Ascending aorta (tissue), 2 donors: ENCODE results near the gene SNX21. TPM values are rescaled to one million over a fixed set of nuclear protein-coding genes. Genes with fewer than 3 reads are reported as not detected.
A peak's percentile ranks its signal among the peaks of the same experiment; 100 is the strongest.

Source experiments
- DNase-seq, 2 donors: peaks; one replicate each; pipeline ENCODE4 v3.0.0-alpha.2; 2019; ENCODE audit warnings: low spot score in 2 of 2
- H3K27ac ChIP-seq, 2 donors: fragments of 200-600 bp; sonication (generic); one replicate each; pipeline ENCODE4 v1.5.1; 2016 to 2017; ENCODE audit warnings: mild to moderate bottlenecking in 1 of 2
- H3K27me3 ChIP-seq: fragments of 200-600 bp; sonication (generic); one replicate; pipeline ENCODE4 v1.5.1; 2017
- H3K36me3 ChIP-seq, 2 donors: fragments of 200-600 bp; sonication (generic); one replicate each; pipeline ENCODE4 v1.5.1; 2016
- H3K4me1 ChIP-seq, 2 donors: fragments of 200-600 bp; sonication (generic); one replicate each; pipeline ENCODE4 v1.5.1; 2016 to 2017; ENCODE audit warnings: mild to moderate bottlenecking in 1 of 2
- H3K4me3 ChIP-seq, 2 donors: fragments of 200-600 bp; sonication (generic); one replicate each; pipeline ENCODE4 v1.5.1; 2016 to 2017; ENCODE audit warnings: mild to moderate bottlenecking in 1 of 2
- H3K9me3 ChIP-seq, 2 donors: fragments of 200-600 bp; sonication (generic); one replicate each; pipeline ENCODE4 v1.5.1; 2016
- CTCF ChIP-seq, 3 experiments: fragments of 200-600 bp in 2 of 3; fragments of 450-650 bp in 1 of 3; sonication (generic) in 2 of 3; IDR thresholded peaks; one replicate each; pipeline ENCODE4 v1.5.1; 2016 to 2019; ENCODE audit warnings: antibody characterized with exemption in 3 of 3, mild to moderate bottlenecking in 1 of 3, moderate library complexity in 1 of 3
- intact Hi-C: fragments of 100-400 bp; cut with DNase I; formaldehyde crosslinking; loops from one replicate; pipeline ENCODE4 v1.15.1; 2023
- total RNA-seq: library from RNA; depleted of rRNA; stranded (reverse); fragments of >200 nt; gene quantifications from one replicate; pipeline ENCODE4 v1.1.0, GENCODE V29; 2016

The SNX21 gene
- total RNA-seq, 1 donor from 2014 or later, result 182 TPM

DNA sequence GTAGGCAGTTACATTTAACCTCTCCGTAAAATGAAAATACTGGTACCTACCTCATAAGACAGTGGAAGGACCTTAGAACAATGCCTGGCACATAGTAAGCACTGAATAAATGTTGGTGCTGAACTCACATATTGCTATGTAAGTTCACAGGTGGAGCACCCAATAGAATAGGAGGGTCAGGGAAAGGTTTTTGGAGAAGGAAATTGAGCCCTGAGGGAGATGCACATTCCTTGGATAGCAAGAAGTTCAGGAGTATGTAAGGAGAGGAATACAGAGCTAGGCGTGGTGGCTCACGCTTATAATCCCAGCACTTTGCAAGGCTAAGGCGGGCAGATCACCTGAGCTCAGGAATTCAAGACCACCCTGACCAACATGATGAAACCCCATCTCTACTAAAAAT is 14.1 kb upstream of the SNX21 start:
- no peak for DNase-seq
- no peak overlapping the region for H3K27ac ChIP-seq
- no peak overlapping the region for H3K4me3 ChIP-seq
- H3K27me3 ChIP-seq, result no peaks in the 10 kb centered on the region
- no peaks in the 10 kb centered on the region for H3K9me3 ChIP-seq
- intact Hi-C loops, result no loop called here
- no peaks in the 10 kb centered on the region for H3K36me3 ChIP-seq
- peaks cover 6 to 29% of the 10 kb centered on the region in 2 donors for H3K4me1 ChIP-seq
- TF ChIP-seq CTCF (IDR thresholded peaks at IDR 0.05), result no peak

DNA sequence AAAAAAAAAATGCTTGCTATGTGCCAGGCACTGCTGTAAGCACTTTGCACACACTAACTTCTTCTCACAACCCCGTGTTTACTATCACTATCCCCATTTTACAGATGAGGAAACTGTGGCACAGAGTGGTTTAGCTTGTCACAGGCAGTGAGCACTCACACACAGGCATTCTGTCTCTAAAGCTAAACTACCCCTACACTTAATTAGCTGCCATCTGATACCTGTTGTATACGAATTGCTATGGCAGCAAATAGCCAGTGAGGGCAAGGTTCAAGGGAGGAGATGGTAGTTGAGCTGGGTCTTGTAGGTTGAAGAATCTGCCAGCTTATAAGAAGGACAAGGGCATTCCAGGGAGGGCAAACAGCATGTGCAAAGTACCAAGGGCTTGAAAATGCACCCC is 11.7 kb upstream of the SNX21 start:
- no peak for TF ChIP-seq CTCF (IDR thresholded peaks at IDR 0.05)
- intact Hi-C loops, result no loop called here
- H3K27ac ChIP-seq, result peak overlapping the region in 1 of 2 donors; percentile 14

DNA sequence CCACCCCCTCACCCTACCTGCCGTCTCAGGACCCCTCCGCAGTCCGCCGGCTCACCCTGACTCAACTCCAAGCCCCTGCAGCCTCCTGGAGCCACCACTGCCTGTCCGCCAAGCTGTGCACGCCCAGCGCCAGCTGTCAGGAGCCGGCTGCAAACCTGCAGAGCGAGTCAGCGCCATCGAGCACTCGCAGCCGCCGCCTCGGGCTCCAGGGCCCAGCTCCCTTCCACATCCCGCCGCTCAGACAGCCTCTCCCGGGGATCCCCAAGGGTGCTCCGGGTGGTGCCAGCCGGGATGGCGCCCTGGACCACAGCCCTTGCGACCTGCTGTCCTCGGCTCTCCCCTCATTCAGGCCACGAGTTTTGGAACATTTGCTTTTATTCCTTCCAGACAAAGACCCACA is 10.7 kb upstream of the SNX21 start:
- Histone ChIP-seq H3K36me3 (no peaks in the 10 kb centered on the region), H3K27me3 (no peaks in the 10 kb centered on the region), H3K27ac (peak overlapping the region; percentile 14 to 41), H3K9me3 (no peaks in the 10 kb centered on the region), H3K4me1 (peaks cover 10 to 38% of the 10 kb centered on the region in 2 donors), H3K4me3 (peak overlapping the region; percentile 13 to 50)
- intact Hi-C loops, result no loop called here
- DNase-seq, result no peak
- TF ChIP-seq CTCF (IDR thresholded peaks at IDR 0.05), result no peak

More for the DNA sequence above, 11.7 kb upstream of the SNX21 start:
- Histone ChIP-seq H3K9me3 (no peaks in the 10 kb centered on the region), H3K4me1 (peaks cover 15 to 38% of the 10 kb centered on the region in 2 donors), H3K36me3 (no peaks in the 10 kb centered on the region), H3K27me3 (no peaks in the 10 kb centered on the region), H3K4me3 (no peak overlapping the region)
- DNase-seq, result no peak

DNA sequence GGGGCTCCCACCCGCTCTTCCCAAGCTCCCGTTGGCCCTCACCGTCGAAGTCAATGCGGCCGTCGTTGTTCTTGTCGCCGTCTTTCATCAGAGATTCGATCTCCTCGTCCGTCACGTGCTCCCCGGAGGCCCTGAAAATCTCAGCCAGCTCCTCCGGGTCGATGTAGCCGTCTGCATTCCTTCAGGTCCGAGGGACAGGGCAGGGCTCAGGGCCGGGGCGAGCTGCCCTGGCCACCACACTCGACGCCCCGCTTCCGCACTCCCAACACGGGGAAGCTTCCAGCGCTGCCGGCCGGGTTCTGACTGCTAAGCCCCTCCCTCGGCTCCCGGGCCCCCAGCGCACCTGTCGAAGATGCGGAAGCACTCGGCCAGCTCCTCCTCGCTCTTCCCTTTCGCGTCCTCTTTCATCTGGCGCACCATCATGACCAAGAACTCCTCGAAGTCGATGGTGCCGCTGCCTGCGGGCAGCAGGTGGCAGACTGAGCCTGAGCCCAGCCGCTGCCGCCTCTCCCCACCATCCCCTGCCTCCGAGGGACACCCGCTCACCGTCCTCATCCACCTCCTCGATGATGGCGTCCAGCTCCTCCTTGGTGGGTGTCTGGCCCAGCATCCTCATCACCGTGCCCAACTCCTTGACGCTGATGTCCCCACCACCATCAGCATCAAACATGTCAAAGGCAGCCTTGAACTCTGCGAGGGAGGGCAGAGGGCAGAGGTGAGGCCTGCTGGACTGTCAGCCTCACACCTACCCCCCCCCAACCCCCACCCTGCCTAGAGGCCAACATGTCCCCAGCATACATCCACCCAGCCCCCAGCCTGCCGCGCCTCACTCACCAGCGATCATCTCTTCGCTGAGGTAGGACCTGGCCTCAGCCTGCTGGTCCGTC is 9.4 kb upstream of the SNX21 start:
- H3K4me1 ChIP-seq, result peaks cover 15 to 43% of the 10 kb centered on the region in 2 donors
- H3K27ac ChIP-seq, result peak overlapping the region in 1 of 2 donors; percentile 10
- peak in 1 of 3 experiments; percentile 44 for TF ChIP-seq CTCF (IDR thresholded peaks at IDR 0.05)
- H3K9me3 ChIP-seq, result no peaks in the 10 kb centered on the region
- intact Hi-C loops, result no loop called here
- no peak for DNase-seq
- no peaks in the 10 kb centered on the region for H3K27me3 ChIP-seq
- H3K36me3 ChIP-seq, result no peaks in the 10 kb centered on the region
- peak overlapping the region; percentile 15 to 27 for H3K4me3 ChIP-seq

DNA sequence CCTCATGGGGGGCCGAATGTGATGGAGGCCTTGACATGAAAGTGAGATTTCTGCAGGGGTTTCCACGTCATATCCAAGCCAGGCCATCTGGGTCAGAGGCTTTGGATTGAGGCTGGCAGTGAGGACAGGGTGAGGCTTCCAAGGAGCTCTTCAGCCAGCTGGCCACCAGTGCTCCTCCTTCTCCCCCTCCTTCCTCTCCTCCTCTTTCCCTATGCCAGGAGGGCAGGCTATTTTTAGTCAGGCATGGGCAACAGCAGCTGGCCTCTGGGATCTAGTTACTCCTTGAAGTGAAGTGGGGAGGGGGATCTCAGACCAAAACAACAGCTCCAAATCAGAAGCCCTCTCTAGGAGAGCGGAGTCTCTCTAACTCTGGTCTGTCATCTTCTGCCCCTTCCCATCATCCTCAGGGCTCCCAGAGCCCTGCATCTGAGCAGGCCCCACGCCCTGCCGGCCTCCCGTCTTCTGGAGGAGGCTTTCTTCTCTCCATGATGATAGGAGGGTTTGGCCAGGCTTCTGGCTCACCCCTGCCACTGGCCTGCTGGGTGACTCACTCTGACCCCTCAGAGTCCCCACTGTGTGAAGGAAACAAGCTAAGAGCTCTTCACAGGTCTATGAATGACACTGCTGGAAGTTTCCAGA is 7.1 kb upstream of the SNX21 start:
- Histone ChIP-seq H3K27ac (peak overlapping the region; percentile 84 to 92), H3K9me3 (no peaks in the 10 kb centered on the region), H3K27me3 (no peaks in the 10 kb centered on the region), H3K4me3 (no peak overlapping the region), H3K36me3 (no peaks in the 10 kb centered on the region), H3K4me1 (peaks cover 15 to 45% of the 10 kb centered on the region in 2 donors)
- peak in 1 of 2 donors; percentile 74 for DNase-seq
- intact Hi-C loops, result no loop called here
- no peak for TF ChIP-seq CTCF (IDR thresholded peaks at IDR 0.05)
